ENCODE data around the gene KIAA1549.
"Not testable (repeated sequence)": the region's sequence is repeated elsewhere in the genome, so short reads cannot be mapped to it uniquely, and the experiment has no call there.

Gene KIAA1549

DNA sequence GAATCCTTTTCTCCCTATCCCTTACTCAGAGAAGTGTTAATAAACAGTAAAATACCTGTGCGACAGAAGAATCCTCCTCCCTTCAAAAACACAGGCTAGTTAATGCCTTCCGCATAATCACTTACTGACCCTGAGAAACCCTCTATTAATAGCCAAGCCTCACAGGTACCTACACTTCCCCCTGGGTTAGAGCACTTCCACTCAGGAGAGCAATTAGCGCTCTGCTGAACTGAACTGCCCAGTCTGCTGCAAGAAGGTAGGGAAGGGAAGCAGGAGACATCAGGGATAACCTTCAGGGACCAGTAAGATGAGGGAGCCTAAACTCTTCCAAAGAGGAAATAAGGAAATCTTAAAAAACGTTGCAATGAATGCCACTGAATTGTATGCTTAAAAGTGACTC, 39.6 kb downstream of the KIAA1549 start:
- H3K9me3 ChIP-seq (ENCODE audit: control insufficient read depth, insufficient read depth, low read depth, low read length), result no peaks in the 10 kb centered on the region
- peaks cover 13% of the 10 kb centered on the region for H3K4me1 ChIP-seq (ENCODE audit: control insufficient read depth, insufficient read depth, low read length)
- no peak overlapping the region for H3K4me3 ChIP-seq (ENCODE audit: low read depth, low read length)
- no peak overlapping the region for H3K9ac ChIP-seq (ENCODE audit: low read length)
- no peaks in the 10 kb centered on the region for H3K36me3 ChIP-seq (ENCODE audit: control insufficient read depth, insufficient read depth, low read length)
- no peaks in the 10 kb centered on the region for H3K27me3 ChIP-seq (ENCODE audit: control insufficient read depth, insufficient read depth, low read length)
- H3K27ac ChIP-seq (ENCODE audit: low read depth, low read length), result no peak overlapping the region

DNA sequence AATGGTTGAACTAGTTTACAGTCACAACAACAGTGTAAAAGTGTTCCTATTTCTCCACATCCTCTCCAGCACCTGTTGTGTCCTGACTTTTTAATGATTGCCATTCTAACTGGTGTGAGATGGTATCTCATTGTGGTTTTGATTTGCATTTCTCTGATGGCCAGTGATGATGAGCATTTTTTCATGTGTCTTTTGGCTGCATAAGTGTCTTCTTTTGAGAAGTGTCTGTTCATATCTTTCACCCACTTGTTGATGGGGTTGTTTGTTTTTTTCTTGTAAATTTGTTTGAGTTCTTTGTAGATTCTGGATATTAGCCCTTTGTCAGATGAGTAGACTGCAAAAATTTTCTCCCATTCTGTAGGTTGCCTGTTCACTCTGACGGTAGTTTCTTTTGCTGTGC, 40.6 kb downstream of the KIAA1549 start:
- not testable (repeated sequence) for H3K9me3 ChIP-seq (ENCODE audit: control insufficient read depth, insufficient read depth, low read depth, low read length); H3K36me3 ChIP-seq (ENCODE audit: control insufficient read depth, insufficient read depth, low read length); H3K4me3 ChIP-seq (ENCODE audit: low read depth, low read length); H3K27ac ChIP-seq (ENCODE audit: low read depth, low read length); H3K27me3 ChIP-seq (ENCODE audit: control insufficient read depth, insufficient read depth, low read length); H3K9ac ChIP-seq (ENCODE audit: low read length)
- peaks cover 15% of the 10 kb centered on the region; the same call in 1 of the 2 replicates for H3K4me1 ChIP-seq (ENCODE audit: control insufficient read depth, insufficient read depth, low read length)

DNA sequence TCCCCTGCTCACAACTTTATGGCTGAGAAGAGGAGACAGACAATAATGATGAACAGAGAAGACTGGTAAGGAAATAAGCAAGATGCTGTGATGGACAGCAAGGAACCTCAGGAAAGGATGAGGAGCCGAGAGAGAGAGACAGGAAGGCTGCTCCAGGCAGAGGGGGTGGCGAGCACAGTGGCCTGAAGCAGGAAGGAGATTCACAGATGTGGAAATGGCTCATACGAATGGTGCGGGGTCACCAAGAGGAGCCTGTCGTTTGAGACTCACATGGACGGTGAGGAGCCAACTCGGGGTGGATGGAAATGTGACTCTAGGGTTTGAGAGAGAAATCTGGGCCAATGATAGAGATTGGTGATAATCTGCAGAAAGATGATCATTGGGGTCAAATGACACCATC, 43.7 kb downstream of the KIAA1549 start:
- H3K9me3 ChIP-seq (ENCODE audit: control insufficient read depth, insufficient read depth, low read depth, low read length), result no peaks in the 10 kb centered on the region
- H3K4me1 ChIP-seq (ENCODE audit: control insufficient read depth, insufficient read depth, low read length), result peaks cover 21% of the 10 kb centered on the region; the same call in 1 of the 2 replicates
- no peak overlapping the region for H3K4me3 ChIP-seq (ENCODE audit: low read depth, low read length)
- H3K36me3 ChIP-seq (ENCODE audit: control insufficient read depth, insufficient read depth, low read length), result no peaks in the 10 kb centered on the region
- no peak overlapping the region for H3K27ac ChIP-seq (ENCODE audit: low read depth, low read length)
- no peak overlapping the region for H3K9ac ChIP-seq (ENCODE audit: low read length)
- H3K27me3 ChIP-seq (ENCODE audit: control insufficient read depth, insufficient read depth, low read length), result no peaks in the 10 kb centered on the region

DNA sequence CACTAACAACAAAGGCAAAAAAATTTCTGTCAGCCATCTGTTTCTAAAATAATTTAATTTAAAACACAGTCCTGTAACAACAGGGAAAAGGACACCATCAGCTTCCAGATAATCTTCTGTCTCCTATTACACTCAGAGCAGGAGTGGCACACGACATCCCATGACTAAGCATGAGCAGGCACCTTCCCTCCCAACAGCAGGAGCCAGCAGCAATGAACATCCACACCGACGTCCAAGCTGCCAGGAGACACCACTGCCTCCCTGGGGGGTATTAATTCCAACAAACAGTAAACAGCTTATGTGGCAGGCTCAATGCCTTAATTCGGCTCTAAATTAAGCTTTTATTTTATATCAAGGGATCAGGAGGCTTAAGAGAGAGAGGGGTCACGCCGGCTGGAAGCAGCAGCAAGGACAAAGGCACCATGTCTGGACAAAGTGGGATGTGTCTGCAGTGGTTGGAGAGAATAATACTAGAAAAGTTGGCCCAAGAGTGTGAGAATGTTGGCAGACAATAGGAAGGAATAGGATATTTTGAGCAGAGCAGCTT, 45.7 kb downstream of the KIAA1549 start:
- no peaks in the 10 kb centered on the region for H3K9me3 ChIP-seq (ENCODE audit: control insufficient read depth, insufficient read depth, low read depth, low read length)
- H3K27ac ChIP-seq (ENCODE audit: low read depth, low read length), result no peak overlapping the region
- H3K4me1 ChIP-seq (ENCODE audit: control insufficient read depth, insufficient read depth, low read length), result peaks cover 21% of the 10 kb centered on the region; the same call in 1 of the 2 replicates
- H3K9ac ChIP-seq (ENCODE audit: low read length), result no peak overlapping the region
- no peak overlapping the region for H3K4me3 ChIP-seq (ENCODE audit: low read depth, low read length)
- no peaks in the 10 kb centered on the region for H3K27me3 ChIP-seq (ENCODE audit: control insufficient read depth, insufficient read depth, low read length)
- H3K36me3 ChIP-seq (ENCODE audit: control insufficient read depth, insufficient read depth, low read length), result no peaks in the 10 kb centered on the region

DNA sequence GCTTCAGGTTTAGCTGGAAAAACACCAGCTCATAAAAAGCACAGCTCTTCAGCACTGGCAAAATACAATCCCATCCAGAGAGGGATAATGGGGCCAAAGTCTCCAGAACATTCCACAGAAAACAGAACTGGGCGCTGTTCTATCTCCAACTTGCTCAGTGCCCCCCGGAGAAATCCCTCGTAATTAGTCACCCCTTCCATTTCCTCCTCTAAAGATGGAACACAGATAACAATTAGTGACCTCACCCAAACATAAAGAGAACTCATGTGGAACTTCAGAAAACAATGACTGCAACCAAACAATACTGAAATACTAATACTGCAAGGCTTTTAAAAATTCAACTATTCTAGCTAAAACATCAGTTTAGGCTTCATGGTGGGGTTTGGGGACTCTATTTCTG, 46.3 kb downstream of the KIAA1549 start:
- Histone ChIP-seq H3K27me3 (ENCODE audit: control insufficient read depth, insufficient read depth, low read length) (no peaks in the 10 kb centered on the region), H3K4me1 (ENCODE audit: control insufficient read depth, insufficient read depth, low read length) (peaks cover 21% of the 10 kb centered on the region; the same call in 1 of the 2 replicates), H3K27ac (ENCODE audit: low read depth, low read length) (no peak overlapping the region), H3K9ac (ENCODE audit: low read length) (no peak overlapping the region), H3K4me3 (ENCODE audit: low read depth, low read length) (no peak overlapping the region), H3K9me3 (ENCODE audit: control insufficient read depth, insufficient read depth, low read depth, low read length) (no peaks in the 10 kb centered on the region), H3K36me3 (ENCODE audit: control insufficient read depth, insufficient read depth, low read length) (no peaks in the 10 kb centered on the region)

DNA sequence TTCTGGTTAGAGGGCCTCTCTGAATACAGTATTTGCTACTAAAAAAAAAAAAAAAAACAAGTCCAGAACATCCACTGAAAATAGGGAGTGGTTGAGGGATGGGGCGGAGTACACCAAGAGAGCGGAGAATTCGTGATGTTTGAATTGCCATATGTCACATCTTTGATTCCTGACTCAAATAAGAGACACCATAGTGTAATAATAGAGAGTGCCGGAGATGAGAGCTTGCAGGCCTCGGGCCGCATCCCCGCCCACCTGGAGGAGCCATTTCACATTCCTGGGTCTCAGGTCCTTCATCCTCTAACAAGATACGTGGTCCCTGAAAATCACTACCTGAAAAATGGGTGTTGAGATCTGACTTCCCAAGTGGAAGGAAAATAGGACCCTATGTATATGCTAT, 46.8 kb downstream of the KIAA1549 start:
- H3K4me3 ChIP-seq (ENCODE audit: low read depth, low read length), result no peak overlapping the region
- no peaks in the 10 kb centered on the region for H3K36me3 ChIP-seq (ENCODE audit: control insufficient read depth, insufficient read depth, low read length)
- no peak overlapping the region for H3K27ac ChIP-seq (ENCODE audit: low read depth, low read length)
- no peak overlapping the region for H3K9ac ChIP-seq (ENCODE audit: low read length)
- peaks cover 21% of the 10 kb centered on the region; the same call in 1 of the 2 replicates for H3K4me1 ChIP-seq (ENCODE audit: control insufficient read depth, insufficient read depth, low read length)
- H3K9me3 ChIP-seq (ENCODE audit: control insufficient read depth, insufficient read depth, low read depth, low read length), result no peaks in the 10 kb centered on the region
- no peaks in the 10 kb centered on the region for H3K27me3 ChIP-seq (ENCODE audit: control insufficient read depth, insufficient read depth, low read length)

DNA sequence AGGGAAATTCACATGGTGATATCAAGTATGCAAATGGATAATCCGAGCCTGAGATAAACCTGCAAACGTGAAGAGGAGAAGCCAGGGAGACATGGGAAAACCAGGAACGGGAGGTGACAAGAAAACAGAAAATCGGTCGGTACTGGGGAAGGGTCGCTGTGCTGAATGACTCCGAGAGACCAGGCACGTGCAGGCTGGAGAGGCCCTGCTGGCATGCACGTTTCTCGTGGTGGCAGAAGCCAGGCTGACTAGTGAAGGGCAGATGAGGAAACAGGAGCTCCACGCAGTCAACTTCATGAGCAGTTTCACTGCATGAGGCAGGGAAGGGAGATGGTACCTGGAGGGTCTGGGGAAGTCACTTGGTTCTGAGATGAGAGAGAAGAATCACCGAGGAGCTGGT, 48.3 kb downstream of the KIAA1549 start:
- H3K9me3 ChIP-seq (ENCODE audit: control insufficient read depth, insufficient read depth, low read depth, low read length), result no peaks in the 10 kb centered on the region
- no peaks in the 10 kb centered on the region for H3K27me3 ChIP-seq (ENCODE audit: control insufficient read depth, insufficient read depth, low read length)
- peaks cover 21% of the 10 kb centered on the region; the same call in 1 of the 2 replicates for H3K4me1 ChIP-seq (ENCODE audit: control insufficient read depth, insufficient read depth, low read length)
- H3K4me3 ChIP-seq (ENCODE audit: low read depth, low read length), result no peak overlapping the region
- H3K9ac ChIP-seq (ENCODE audit: low read length), result no peak overlapping the region
- no peaks in the 10 kb centered on the region for H3K36me3 ChIP-seq (ENCODE audit: control insufficient read depth, insufficient read depth, low read length)
- no peak overlapping the region for H3K27ac ChIP-seq (ENCODE audit: low read depth, low read length)

DNA sequence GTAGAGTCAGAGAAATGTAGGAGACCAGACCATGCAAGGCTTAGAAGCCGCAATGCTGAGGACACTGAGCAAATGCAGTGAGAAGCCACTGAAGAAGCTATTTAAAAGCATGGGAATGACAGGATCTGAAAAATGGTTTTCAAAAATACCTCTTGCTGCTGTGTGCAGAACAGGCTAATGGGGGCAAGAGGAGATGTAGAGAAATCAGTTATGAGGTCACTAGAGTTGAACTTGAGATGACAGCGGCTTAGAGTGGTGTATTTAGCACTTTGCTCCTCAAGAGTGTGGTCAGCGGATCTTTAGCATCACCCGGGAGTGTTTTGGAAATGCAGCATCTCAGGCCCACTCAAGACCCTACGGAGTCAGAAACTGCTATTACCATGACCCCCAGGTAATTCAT, 48.8 kb downstream of the KIAA1549 start:
- Histone ChIP-seq H3K9ac (ENCODE audit: low read length) (no peak overlapping the region), H3K4me1 (ENCODE audit: control insufficient read depth, insufficient read depth, low read length) (peaks cover 21% of the 10 kb centered on the region; the same call in 1 of the 2 replicates), H3K36me3 (ENCODE audit: control insufficient read depth, insufficient read depth, low read length) (no peaks in the 10 kb centered on the region), H3K9me3 (ENCODE audit: control insufficient read depth, insufficient read depth, low read depth, low read length) (no peaks in the 10 kb centered on the region), H3K27me3 (ENCODE audit: control insufficient read depth, insufficient read depth, low read length) (no peaks in the 10 kb centered on the region), H3K4me3 (ENCODE audit: low read depth, low read length) (no peak overlapping the region), H3K27ac (ENCODE audit: low read depth, low read length) (no peak overlapping the region)

DNA sequence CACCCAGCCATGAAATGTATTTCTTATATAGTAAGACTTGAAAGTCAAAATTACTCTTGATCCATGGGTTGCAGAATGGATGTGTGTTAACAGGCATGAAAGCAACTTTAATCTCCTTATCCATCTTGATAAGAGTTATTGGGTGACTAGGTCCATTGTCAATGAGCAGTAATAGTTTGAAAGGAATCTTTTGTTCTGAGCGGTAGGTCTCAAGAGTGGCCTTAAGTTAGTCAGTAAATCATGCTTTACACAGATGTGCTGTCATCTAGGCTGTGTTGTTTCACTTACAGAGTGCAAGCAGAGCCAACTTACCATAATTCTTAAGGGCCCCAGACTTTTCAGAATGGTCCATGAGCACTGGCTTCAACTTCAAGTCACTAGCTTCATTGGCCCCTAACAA, 51.2 kb downstream of the KIAA1549 start:
- Histone ChIP-seq H3K4me1 (ENCODE audit: control insufficient read depth, insufficient read depth, low read length) (peaks cover 7% of the 10 kb centered on the region; the same call in 1 of the 2 replicates), H3K4me3 (ENCODE audit: low read depth, low read length) (no peak overlapping the region), H3K27ac (ENCODE audit: low read depth, low read length) (no peak overlapping the region), H3K9me3 (ENCODE audit: control insufficient read depth, insufficient read depth, low read depth, low read length) (no peaks in the 10 kb centered on the region), H3K9ac (ENCODE audit: low read length) (no peak overlapping the region), H3K27me3 (ENCODE audit: control insufficient read depth, insufficient read depth, low read length) (no peaks in the 10 kb centered on the region), H3K36me3 (ENCODE audit: control insufficient read depth, insufficient read depth, low read length) (no peaks in the 10 kb centered on the region)

DNA sequence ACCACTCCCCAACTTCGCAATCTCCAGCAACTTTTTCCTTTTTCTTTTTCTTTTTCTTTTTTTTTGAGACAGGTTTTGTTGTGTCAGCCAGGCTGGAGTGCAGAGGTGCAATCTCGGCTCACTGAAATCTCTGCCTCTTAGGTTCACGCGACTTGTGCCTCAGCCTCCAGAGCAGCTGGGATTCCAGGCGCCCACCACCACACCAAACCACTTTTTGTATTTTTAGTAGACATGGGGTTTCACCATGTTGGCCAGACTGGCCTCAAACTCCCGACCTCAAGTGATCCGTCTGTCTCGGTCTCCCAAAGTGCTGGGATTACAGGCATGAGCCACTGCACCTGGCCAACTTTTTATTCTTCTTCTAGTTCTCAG, 55.0 kb downstream of the KIAA1549 start:
- no peak overlapping the region for H3K27ac ChIP-seq (ENCODE audit: low read depth, low read length)

DNA sequence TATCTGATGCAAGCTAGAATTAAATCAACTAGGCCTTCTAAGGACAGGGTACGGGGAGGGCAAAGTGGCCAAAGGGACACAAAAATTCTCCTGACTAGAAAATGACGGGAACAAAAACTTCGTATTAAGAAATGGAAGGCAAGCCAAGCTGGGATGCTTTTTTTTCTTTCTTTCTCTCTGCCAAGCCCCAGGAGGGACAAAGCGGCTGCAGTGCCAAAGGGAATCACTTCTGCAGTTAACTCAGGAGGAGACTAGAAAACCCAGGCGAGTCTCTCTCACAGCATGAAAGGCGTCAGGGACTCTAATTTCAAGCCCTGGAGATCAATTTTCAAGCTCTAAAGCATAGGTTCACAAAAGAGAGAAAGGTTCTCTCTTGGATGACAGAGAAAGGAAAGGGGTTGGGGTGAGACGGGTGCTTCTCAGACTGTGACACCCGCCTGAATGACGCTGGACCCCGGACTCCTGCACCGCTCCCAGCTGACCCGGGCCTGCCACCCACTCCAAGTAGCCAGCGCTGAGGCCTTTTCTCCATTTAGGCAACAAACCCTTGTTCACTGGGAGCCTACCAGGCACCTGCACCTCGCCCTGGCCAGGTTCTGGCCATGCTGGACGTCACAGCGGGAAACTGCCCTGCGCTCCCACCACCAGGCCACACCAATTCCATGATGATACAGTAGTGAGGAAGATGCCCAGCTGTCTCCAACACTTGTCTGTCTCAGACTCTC, 56.5 kb downstream of the KIAA1549 start:
- Histone ChIP-seq H3K4me3 (ENCODE audit: low read depth, low read length) (no peak overlapping the region), H3K36me3 (ENCODE audit: control insufficient read depth, insufficient read depth, low read length) (no peaks in the 10 kb centered on the region), H3K27me3 (ENCODE audit: control insufficient read depth, insufficient read depth, low read length) (no peaks in the 10 kb centered on the region), H3K9me3 (ENCODE audit: control insufficient read depth, insufficient read depth, low read depth, low read length) (no peaks in the 10 kb centered on the region), H3K9ac (ENCODE audit: low read length) (no peak overlapping the region), H3K27ac (ENCODE audit: low read depth, low read length) (no peak overlapping the region), H3K4me1 (ENCODE audit: control insufficient read depth, insufficient read depth, low read length) (peaks cover 4% of the 10 kb centered on the region; the same call in 1 of the 2 replicates)

More for the DNA sequence above, 55.0 kb downstream of the KIAA1549 start:
- no peaks in the 10 kb centered on the region for H3K27me3 ChIP-seq (ENCODE audit: control insufficient read depth, insufficient read depth, low read length)
- H3K9ac ChIP-seq (ENCODE audit: low read length), result no peak overlapping the region
- no peaks in the 10 kb centered on the region for H3K36me3 ChIP-seq (ENCODE audit: control insufficient read depth, insufficient read depth, low read length)
- no peaks in the 10 kb centered on the region for H3K9me3 ChIP-seq (ENCODE audit: control insufficient read depth, insufficient read depth, low read depth, low read length)
- H3K4me3 ChIP-seq (ENCODE audit: low read depth, low read length), result no peak overlapping the region
- H3K4me1 ChIP-seq (ENCODE audit: control insufficient read depth, insufficient read depth, low read length), result no peaks in the 10 kb centered on the region

Data from HUES6 (cell line).